Pons (tissue), 1 donor: ENCODE data around the gene MAMLD1.
A peak's percentile ranks its signal among the peaks of the same experiment; 100 is the strongest.

Source experiments
- DNase-seq: peaks from one replicate; pipeline ENCODE4 v3.0.0-alpha.2; 2016; ENCODE audit warnings: low spot score

MAMLD1 gene

GRCh38 chrX:150531467-150531866, 168.3 kb downstream of the MAMLD1 start:
- DNase-seq: peak; percentile 38

GRCh38 chrX:150533863-150534262, 170.7 kb downstream of the MAMLD1 start:
- DNase-seq: no peak

- DNase-seq: no peak
These were observed 173.5 kb downstream of the MAMLD1 start for GRCh38 chrX:150536455-150537116.

- DNase-seq: no peak
These were observed 174.7 kb downstream of the MAMLD1 start for GRCh38 chrX:150537851-150538250.

- no peak for DNase-seq
These were observed 177.8 kb downstream of the MAMLD1 start for GRCh38 chrX:150540965-150541364.

GRCh38 chrX:150542846-150543229, 179.7 kb downstream of the MAMLD1 start:
- no peak for DNase-seq

- DNase-seq: no peak
These were observed 180.4 kb downstream of the MAMLD1 start for GRCh38 chrX:150543230-150544155.

- no peak for DNase-seq
These were observed 181.2 kb downstream of the MAMLD1 start for GRCh38 chrX:150544222-150544787.

GRCh38 chrX:150544835-150545770, 182.0 kb downstream of the MAMLD1 start:
- DNase-seq: peak; percentile 69

GRCh38 chrX:150546711-150547153, 183.6 kb downstream of the MAMLD1 start:
- DNase-seq: peak; percentile 17

- DNase-seq: peak; percentile 59
These were observed 184.4 kb downstream of the MAMLD1 start for GRCh38 chrX:150547375-150548115.

- DNase-seq: no peak
These were observed 185.1 kb downstream of the MAMLD1 start for GRCh38 chrX:150548251-150548650.

- DNase-seq: no peak
These were observed 185.6 kb downstream of the MAMLD1 start for GRCh38 chrX:150548684-150549083.

- no peak for DNase-seq
These were observed 188.8 kb downstream of the MAMLD1 start for GRCh38 chrX:150551963-150552362.

GRCh38 chrX:150558424-150558823, 195.3 kb downstream of the MAMLD1 start:
- no peak for DNase-seq
